PC-9 (cell line): ENCODE results near the gene NADSYN1. TPM values are rescaled to one million over a fixed set of nuclear protein-coding genes. Genes with fewer than 3 reads are reported as not detected.

Experiments
- BruUV-seq: library from RNA; stranded (reverse); fragments of 400-500 nt; replicated peaks from 2 replicates; lab custom pipeline; 2021; lab: Mats Ljungman, UMichigan
- CTCF ChIA-PET: fragments of 300-600 bp; sonication (Branson Sonifier 250); formaldehyde crosslinking; loops from one replicate; lab custom pipeline; 2022; ENCODE audit warnings: antibody characterized with exemption; lab: Charles Lee
- POLR2A ChIA-PET: fragments of 300-600 bp; sonication (Branson Sonifier 250); formaldehyde crosslinking; loops from one replicate; lab custom pipeline; 2022; ENCODE audit warnings: antibody characterized with exemption; ENCODE audit not compliant: unreplicated experiment; lab: Charles Lee
- DNase-seq, 2 experiments: peaks; one replicate each; pipeline versions ENCODE4 v3.0.0 to v3.0.0-alpha.2; 2015 to 2022; ENCODE audit warnings: mixed read lengths in 1 of 2
- H2AFZ ChIP-seq: fragments of 200-600 bp; sonication (generic); 2 replicates; pipeline ENCODE4 v1.8.1; 2017; ENCODE audit warnings: antibody characterized with exemption
- H3F3A ChIP-seq: fragments of 200-600 bp; sonication (generic); 2 replicates; pipeline ENCODE4 v1.8.1; 2017; ENCODE audit warnings: antibody characterized with exemption, mild to moderate bottlenecking, low read depth; ENCODE audit not compliant: insufficient read depth
- H3K27ac ChIP-seq: fragments of 200-600 bp; sonication (generic); 2 replicates; pipeline ENCODE4 v1.6.1; 2016; ENCODE audit warnings: mixed run types
- H3K27me3 ChIP-seq: fragments of 200-600 bp; sonication (generic); 2 replicates; pipeline ENCODE4 v1.6.1; 2016; ENCODE audit warnings: low read depth, mixed run types; ENCODE audit not compliant: insufficient read depth
- H3K36me3 ChIP-seq: fragments of 200-600 bp; sonication (generic); 2 replicates; pipeline ENCODE4 v1.6.1; 2016; ENCODE audit warnings: low read depth, mixed run types
- H3K4me1 ChIP-seq: fragments of 200-600 bp; sonication (generic); replicated peaks from 2 replicates; pipeline ENCODE4 v1.6.1; 2016; ENCODE audit warnings: mixed run types; ENCODE audit not compliant: insufficient read depth
- H3K4me2 ChIP-seq: fragments of 200-600 bp; sonication (generic); 2 replicates; pipeline ENCODE4 v1.6.1; 2017; ENCODE audit warnings: mixed run types
- H3K4me3 ChIP-seq: fragments of 200-600 bp; sonication (generic); 2 replicates; pipeline ENCODE4 v1.6.1; 2016; ENCODE audit warnings: mixed run types
- H3K79me2 ChIP-seq: fragments of 200-600 bp; sonication (generic); 2 replicates; pipeline ENCODE4 v1.6.1; 2017; ENCODE audit warnings: low read depth, mixed run types
- H3K9me2 ChIP-seq: fragments of 200-600 bp; sonication (generic); 2 replicates; pipeline ENCODE4 v1.8.1; 2017; ENCODE audit warnings: mild to moderate bottlenecking; ENCODE audit not compliant: insufficient read depth
- H3K9me3 ChIP-seq: fragments of 200-600 bp; sonication (generic); 2 replicates; pipeline ENCODE4 v1.8.1; 2016; ENCODE audit warnings: low read depth; ENCODE audit not compliant: insufficient read depth
- H4K20me1 ChIP-seq: fragments of 200-600 bp; sonication (generic); 2 replicates; pipeline ENCODE4 v1.8.1; 2017; ENCODE audit not compliant: insufficient read depth
- CTCF ChIP-seq: fragments of 200-600 bp; sonication (generic); conservative IDR thresholded peaks from 2 replicates; pipeline ENCODE4 v1.6.1; 2017; ENCODE audit warnings: mixed run types, antibody characterized with exemption, mild to moderate bottlenecking, moderate library complexity
- EZH2 ChIP-seq: fragments of 200-600 bp; sonication (generic); IDR thresholded peaks from 2 replicates; pipeline ENCODE4 v1.8.0; 2017; ENCODE audit warnings: antibody characterized with exemption, low read depth
- intact Hi-C: fragments of 100-400 bp; cut with micrococcal nuclease; formaldehyde crosslinking; loops from one replicate; pipeline ENCODE4 v1.10.0; 2022; ENCODE audit not compliant: unreplicated experiment
- total RNA-seq: library from RNA; stranded (reverse); gene quantifications from 2 replicates; pipeline ENCODE4 v1.2.3, GENCODE V29; 2021

Gene NADSYN1
- total RNA-seq, 1 experiment from 2014 or later, result 118 TPM

GRCh38 chr11:71470946-71471345 lies 17.9 kb downstream of the NADSYN1 start:
- H3F3A ChIP-seq, result no peaks in the 10 kb centered on the region; the same call in 1 of the 2 replicates
- no peak overlapping the region for H3K27ac ChIP-seq
- no peak overlapping the region for H3K4me2 ChIP-seq
- H3K36me3 ChIP-seq, result peaks cover 28% of the 10 kb centered on the region
- no TSS peak for BruUV-seq
- no peaks in the 10 kb centered on the region for H3K4me1 ChIP-seq
- H3K4me3 ChIP-seq, result no peak overlapping the region
- H2AFZ ChIP-seq, result no peak overlapping the region
- no peaks in the 10 kb centered on the region for H3K27me3 ChIP-seq
- no peak for DNase-seq
- H3K9me3 ChIP-seq, result no peaks in the 10 kb centered on the region
- no peaks in the 10 kb centered on the region for H3K79me2 ChIP-seq
- no peaks in the 10 kb centered on the region for H4K20me1 ChIP-seq
- ChIA-PET POLR2A (no interaction called here), CTCF (no interaction called here)
- no peaks in the 10 kb centered on the region for H3K9me2 ChIP-seq
- intact Hi-C loops, result no loop called here
- TF ChIP-seq EZH2 (no peak), CTCF (no peak)

DNA sequence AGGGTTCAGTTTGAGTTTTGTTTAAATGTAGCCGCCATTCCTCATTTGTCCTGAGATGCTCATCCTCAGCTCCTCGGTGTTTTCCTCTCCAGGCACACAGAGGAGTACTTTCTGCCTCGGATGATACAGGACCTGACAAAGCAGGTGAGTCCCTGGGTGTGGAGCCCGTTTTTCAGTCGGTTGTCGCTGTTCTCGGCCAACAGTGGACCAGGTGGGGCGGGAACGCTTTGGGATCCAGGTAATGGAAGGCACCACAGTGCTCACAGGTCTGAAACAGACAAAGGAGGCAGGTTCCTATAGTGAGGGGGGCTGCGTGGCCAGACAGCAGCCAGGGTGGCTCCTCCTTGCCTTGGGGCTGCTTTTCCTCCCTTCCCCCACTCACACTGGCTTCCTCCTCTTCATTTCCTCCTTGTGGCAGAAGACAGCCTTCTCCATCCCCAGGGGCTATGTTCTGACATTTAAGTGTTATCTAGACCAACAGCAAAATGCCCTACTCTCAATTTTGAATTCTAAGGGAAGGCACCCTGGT lies 19.4 kb downstream of the NADSYN1 start:
- BruUV-seq, result no TSS peak
- Histone ChIP-seq H3K9me2 (no peaks in the 10 kb centered on the region), H2AFZ (no peak overlapping the region), H3K4me3 (no peak overlapping the region), H3F3A (no peaks in the 10 kb centered on the region; the same call in 1 of the 2 replicates), H3K9me3 (no peaks in the 10 kb centered on the region), H3K27ac (no peak overlapping the region), H3K36me3 (peaks cover 16% of the 10 kb centered on the region), H3K27me3 (no peaks in the 10 kb centered on the region), H3K79me2 (no peaks in the 10 kb centered on the region), H3K4me2 (no peak overlapping the region), H4K20me1 (no peaks in the 10 kb centered on the region), H3K4me1 (no peaks in the 10 kb centered on the region)
- no peak for TF ChIP-seq CTCF
- no peak for TF ChIP-seq EZH2
- DNase-seq, result no peak
- intact Hi-C loops, result no loop called here
- CTCF ChIA-PET, result no interaction called here
- POLR2A ChIA-PET, result no interaction called here

DNA sequence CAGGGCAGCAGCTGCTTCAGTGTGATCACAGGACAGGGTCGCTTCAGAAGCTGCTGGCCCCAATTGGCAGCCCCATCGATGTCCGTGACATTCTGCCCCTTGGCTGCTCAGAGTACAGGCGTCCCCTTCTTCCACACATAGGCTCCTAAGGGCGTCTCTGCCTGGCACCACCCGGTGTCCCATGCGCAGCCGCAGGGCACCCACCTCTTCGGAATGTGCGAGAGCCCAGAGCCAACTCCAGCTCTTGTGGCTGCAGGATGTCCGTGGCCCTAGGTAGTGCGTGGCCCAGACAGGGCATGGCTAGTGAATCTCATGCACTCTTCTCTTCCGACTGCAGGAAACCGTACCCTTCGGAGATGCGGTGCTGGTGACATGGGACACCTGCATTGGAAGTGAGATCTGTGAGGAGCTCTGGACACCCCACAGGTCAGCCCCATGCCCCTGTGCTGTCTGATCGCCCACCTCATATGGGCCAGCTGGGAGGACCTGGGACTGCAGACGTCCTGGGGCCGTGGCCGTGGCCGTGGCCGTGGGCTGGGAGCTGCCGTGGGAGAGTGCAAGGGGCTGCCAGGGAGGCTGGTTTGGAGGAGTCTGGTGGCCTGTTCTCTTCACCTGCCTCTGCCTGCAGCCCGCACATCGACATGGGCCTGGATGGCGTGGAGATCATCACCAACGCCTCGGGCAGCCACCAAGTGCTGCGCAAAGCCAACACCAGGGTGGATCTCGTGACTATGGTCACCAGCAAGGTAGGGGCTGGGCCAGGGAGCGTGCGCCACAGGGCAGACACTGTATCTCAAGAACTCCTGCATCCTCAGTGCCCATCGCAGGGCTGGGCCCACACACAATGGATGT lies 20.2 kb downstream of the NADSYN1 start:
- ChIA-PET POLR2A (interaction anchor here (0.6 kb wide), 1 partner anchor 13 kb away, joined by 6 read pairs; no protein-coding TSS in a partner anchor), CTCF (no interaction called here)
- H3K4me2 ChIP-seq, result no peak overlapping the region
- no peaks in the 10 kb centered on the region for H3K4me1 ChIP-seq
- H3K9me3 ChIP-seq, result no peaks in the 10 kb centered on the region
- H3K27ac ChIP-seq, result no peak overlapping the region
- H3K4me3 ChIP-seq, result no peak overlapping the region
- H3K27me3 ChIP-seq, result no peaks in the 10 kb centered on the region
- peaks cover 12% of the 10 kb centered on the region for H3K36me3 ChIP-seq
- H2AFZ ChIP-seq, result no peak overlapping the region
- BruUV-seq, result no TSS peak
- H3F3A ChIP-seq, result no peaks in the 10 kb centered on the region; the same call in 1 of the 2 replicates
- TF ChIP-seq EZH2 (no peak), CTCF (no peak)
- no peaks in the 10 kb centered on the region for H4K20me1 ChIP-seq
- DNase-seq, result no peak
- intact Hi-C loops, result no loop called here
- H3K9me2 ChIP-seq, result no peaks in the 10 kb centered on the region
- no peaks in the 10 kb centered on the region for H3K79me2 ChIP-seq
